ENCODE data around the gene SEMA5A. TPM values are rescaled to one million over a fixed set of nuclear protein-coding genes. Genes with fewer than 3 reads are reported as not detected.

Gene SEMA5A
- total RNA-seq, 2 donors from 2014 or later: 0.14 to 0.23 TPM

DNA sequence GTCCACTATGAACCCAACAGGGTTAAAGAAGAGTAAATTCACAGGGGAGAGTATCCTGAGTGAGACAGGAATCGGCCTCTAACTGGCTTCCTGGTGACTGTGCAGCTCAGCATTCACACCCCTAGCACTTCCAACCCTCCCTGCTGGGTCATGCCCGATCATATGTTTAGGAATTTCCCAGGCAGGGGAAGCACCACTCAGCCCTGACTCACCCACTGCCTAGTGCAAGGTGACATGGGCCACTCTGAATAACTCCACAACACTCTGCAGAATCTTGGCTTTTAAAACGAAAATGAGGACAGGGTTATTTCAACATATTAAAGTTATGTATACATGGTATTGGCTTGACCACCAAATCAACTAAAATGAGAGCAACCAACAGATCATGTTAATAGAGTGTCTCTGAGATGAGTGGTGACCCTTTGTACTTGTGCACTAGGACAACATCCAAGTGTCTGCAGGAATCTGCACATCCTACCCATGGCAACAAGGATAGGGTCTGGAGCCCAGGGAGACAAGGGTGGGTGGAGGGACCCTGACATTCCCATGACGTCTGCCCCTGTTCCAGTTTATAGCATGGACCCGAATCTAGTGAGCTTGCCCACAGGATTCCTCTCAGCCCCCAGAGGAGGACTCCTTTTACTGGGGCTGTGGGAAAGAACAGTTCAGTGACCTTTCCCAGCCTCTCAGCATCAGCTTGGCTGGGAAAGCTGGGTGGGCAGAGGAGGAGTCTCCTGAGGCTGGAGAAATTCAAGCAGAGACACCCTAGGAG is 485.8 kb downstream of the SEMA5A start:
- no peak for DNase-seq
- peaks cover 0 to 2% of the 10 kb centered on the region in 2 donors for H3K9me3 Mint-ChIP-seq
- no peak overlapping the region for H3K4me3 Mint-ChIP-seq
- no peaks in the 10 kb centered on the region for H3K4me1 Mint-ChIP-seq (ENCODE audit: low read depth)
- H3K27ac Mint-ChIP-seq: no peak overlapping the region
- ATAC-seq (replicated peaks in 1 of 2): no peak
- no peaks in the 10 kb centered on the region for H3K27me3 Mint-ChIP-seq (ENCODE audit: low read depth)
- peaks cover 0 to 3% of the 10 kb centered on the region in 2 donors for H3K36me3 Mint-ChIP-seq (ENCODE audit: insufficient read depth in 2 of 2)

DNA sequence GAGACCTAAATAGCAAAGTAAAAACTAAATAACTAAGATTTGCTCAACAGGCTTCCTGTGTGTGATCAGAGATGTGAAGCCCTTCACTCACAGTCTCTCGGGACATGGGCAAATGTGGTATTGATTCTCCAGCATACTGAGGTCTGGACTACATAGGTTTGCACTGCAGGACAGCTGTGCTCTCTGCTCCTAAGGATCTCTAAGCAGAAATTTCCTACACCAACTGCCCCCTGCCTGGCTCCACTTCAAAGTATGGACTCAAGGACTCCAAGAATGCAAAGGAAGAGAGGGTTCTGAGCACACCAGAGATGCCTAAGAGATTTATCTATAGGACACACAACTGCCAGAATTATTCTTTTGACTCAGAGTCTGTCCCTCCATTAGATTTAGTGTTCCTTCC is 487.2 kb downstream of the SEMA5A start:
- no peak for DNase-seq
- Mint-ChIP-seq H3K27me3 (ENCODE audit: low read depth) (no peaks in the 10 kb centered on the region), H3K9me3 (peaks cover 2 to 3% of the 10 kb centered on the region in 2 donors), H3K4me1 (ENCODE audit: low read depth) (no peaks in the 10 kb centered on the region), H3K36me3 (ENCODE audit: insufficient read depth in 2 of 2) (peaks cover 0 to 3% of the 10 kb centered on the region in 2 donors), H3K4me3 (no peak overlapping the region), H3K27ac (no peak overlapping the region)
- ATAC-seq (replicated peaks in 1 of 2): no peak

DNA sequence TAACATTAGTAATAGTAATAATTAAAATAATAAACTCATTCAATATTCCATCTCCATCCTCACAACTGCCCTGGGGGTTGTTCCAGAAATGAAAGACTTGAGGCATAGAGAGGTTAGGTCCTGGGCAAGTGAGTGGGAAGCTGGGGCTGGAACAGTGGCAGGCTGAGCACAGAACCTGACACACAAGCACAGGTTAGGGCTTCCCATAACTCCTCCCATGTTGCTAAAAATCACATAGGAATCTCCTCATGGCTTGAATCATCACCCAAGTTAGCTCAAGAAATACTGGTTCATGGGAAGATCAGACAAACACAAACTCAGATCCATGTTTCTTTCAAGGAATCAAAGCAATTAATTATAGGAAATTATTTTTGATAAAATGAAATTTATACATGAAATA is 487.7 kb downstream of the SEMA5A start:
- Mint-ChIP-seq H3K4me1 (ENCODE audit: low read depth) (no peaks in the 10 kb centered on the region), H3K36me3 (ENCODE audit: insufficient read depth in 2 of 2) (peaks cover 0 to 3% of the 10 kb centered on the region in 2 donors), H3K27me3 (ENCODE audit: low read depth) (no peaks in the 10 kb centered on the region), H3K27ac (no peak overlapping the region), H3K4me3 (no peak overlapping the region), H3K9me3 (peaks cover 2 to 3% of the 10 kb centered on the region in 2 donors)
- DNase-seq: no peak
- no peak for ATAC-seq (replicated peaks in 1 of 2)

DNA sequence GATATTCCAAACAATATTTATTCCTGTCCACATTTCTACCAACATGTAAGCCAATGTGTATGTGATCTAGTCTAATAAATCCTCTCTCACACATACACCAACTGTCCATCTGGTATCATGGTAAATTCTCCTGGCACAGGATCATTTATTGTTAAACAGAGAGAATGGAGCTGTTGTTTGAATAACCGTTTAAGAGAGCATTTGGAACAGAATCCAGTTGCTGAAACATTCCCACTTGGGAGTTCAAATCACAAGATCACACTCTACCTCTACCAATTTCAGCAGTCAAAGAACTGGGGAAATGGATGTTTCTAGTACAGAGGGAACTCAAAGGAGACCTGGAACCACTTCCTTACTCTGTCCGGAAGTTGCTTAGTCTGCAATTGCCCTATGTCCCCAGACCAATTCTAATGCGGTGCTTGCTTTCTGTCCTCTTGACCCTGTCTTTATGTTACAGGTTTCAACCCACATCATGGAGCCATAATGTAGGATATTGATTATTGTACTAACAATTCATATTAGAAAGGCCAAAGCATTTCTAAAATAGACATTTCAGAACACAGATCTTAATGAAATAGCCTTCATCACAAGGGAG is 488.4 kb downstream of the SEMA5A start:
- H3K27ac Mint-ChIP-seq: no peak overlapping the region
- no peak overlapping the region for H3K4me3 Mint-ChIP-seq
- DNase-seq: no peak

DNA sequence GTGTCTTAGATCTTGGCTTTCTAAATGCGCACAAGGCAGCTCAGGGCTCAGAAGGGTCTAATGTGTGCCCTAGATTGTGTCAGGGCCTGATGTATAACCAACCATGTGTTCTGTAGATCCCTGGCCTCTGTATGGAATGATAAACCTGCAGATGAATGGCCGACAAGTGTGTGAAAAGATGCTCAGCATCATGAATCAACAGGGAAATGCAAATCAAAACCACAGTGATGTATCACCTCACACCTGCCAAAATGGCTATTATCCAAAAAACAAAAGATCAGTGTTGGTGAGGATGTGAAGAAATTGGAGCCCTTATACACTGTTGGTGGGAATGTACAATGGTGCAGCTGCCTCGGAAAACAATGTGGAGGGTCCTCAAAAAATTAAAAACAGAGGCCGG is 489.8 kb downstream of the SEMA5A start:
- H3K4me1 Mint-ChIP-seq (ENCODE audit: low read depth): no peaks in the 10 kb centered on the region
- H3K36me3 Mint-ChIP-seq (ENCODE audit: insufficient read depth in 2 of 2): peaks cover 0 to 1% of the 10 kb centered on the region in 2 donors
- no peak overlapping the region for H3K4me3 Mint-ChIP-seq
- peaks cover 0 to 3% of the 10 kb centered on the region in 2 donors for H3K9me3 Mint-ChIP-seq
- H3K27ac Mint-ChIP-seq: no peak overlapping the region
- no peak for ATAC-seq (replicated peaks in 1 of 2)
- no peaks in the 10 kb centered on the region for H3K27me3 Mint-ChIP-seq (ENCODE audit: low read depth)
- DNase-seq: no peak

More for the DNA sequence above, 488.4 kb downstream of the SEMA5A start:
- Mint-ChIP-seq H3K4me1 (ENCODE audit: low read depth) (no peaks in the 10 kb centered on the region), H3K9me3 (peaks cover 2 to 3% of the 10 kb centered on the region in 2 donors), H3K27me3 (ENCODE audit: low read depth) (no peaks in the 10 kb centered on the region), H3K36me3 (ENCODE audit: insufficient read depth in 2 of 2) (peaks cover 0 to 3% of the 10 kb centered on the region in 2 donors)
- no peak for ATAC-seq (replicated peaks in 1 of 2)

DNA sequence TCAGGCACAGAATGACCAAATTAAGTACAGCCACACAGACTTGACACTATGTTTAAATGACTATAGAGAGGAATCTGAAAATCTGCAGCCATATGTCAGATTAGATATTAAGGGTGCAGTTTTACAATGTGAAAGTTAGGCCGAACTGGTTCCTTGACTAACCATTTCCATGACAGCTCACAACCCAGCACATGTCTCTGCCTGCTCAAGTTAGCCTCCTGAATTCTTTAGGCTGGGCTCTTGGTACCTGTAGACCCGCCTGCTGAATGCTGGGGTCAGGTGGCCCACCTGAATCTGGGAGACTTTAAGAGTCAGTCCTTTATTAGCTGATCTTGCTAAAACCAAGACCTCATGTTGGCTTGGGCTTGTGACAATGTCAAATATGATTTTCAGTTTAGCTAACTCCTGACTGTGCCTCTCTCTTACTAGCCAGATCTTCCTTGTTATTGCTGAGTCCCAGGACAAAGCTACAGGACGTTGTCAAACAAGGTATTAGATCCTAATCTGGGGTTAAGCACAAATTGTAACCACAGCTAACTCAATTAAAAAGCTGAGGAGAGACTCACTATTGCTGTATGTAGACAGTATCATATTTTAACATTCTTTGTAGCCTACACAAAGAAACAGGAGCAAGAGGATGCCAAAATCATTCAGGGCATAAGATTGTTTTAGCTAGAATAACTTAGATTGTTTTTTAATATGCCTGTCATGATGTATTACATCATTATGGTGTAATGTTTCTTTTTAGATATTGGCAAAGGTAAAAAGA is 490.9 kb downstream of the SEMA5A start:
- Mint-ChIP-seq H3K4me1 (ENCODE audit: low read depth) (no peaks in the 10 kb centered on the region), H3K4me3 (no peak overlapping the region)
- no peak for DNase-seq

DNA sequence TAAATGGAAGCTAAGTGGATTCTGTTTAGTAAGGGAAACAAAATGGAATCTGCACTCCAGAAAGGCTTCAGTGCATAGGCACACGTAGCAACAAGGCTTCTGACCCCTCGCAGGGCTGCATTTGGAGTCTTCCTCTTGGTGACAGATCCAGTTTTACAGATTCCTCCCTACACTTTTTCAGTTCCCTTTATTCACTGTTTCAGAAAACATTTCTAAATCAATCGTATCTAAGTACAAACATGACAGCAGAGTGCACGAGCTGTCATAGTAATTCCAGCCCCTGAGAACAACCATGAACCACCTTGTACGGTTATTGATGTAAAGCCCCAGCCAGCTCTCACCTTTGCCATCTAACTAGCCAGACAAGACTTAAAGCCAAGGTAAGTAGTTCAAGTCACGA is 491.6 kb downstream of the SEMA5A start:
- Mint-ChIP-seq H3K27ac (no peak overlapping the region), H3K36me3 (ENCODE audit: insufficient read depth in 2 of 2) (peaks cover 0 to 1% of the 10 kb centered on the region in 2 donors), H3K9me3 (peaks cover 0 to 3% of the 10 kb centered on the region in 2 donors), H3K4me3 (no peak overlapping the region), H3K27me3 (ENCODE audit: low read depth) (no peaks in the 10 kb centered on the region), H3K4me1 (ENCODE audit: low read depth) (no peaks in the 10 kb centered on the region)
- ATAC-seq (replicated peaks in 1 of 2): no peak
- no peak for DNase-seq

More for the DNA sequence above, 490.9 kb downstream of the SEMA5A start:
- H3K36me3 Mint-ChIP-seq (ENCODE audit: insufficient read depth in 2 of 2): peaks cover 0 to 1% of the 10 kb centered on the region in 2 donors
- H3K27ac Mint-ChIP-seq: no peak overlapping the region
- H3K27me3 Mint-ChIP-seq (ENCODE audit: low read depth): no peaks in the 10 kb centered on the region
- H3K9me3 Mint-ChIP-seq: peaks cover 0 to 3% of the 10 kb centered on the region in 2 donors
- ATAC-seq (replicated peaks in 1 of 2): no peak

DNA sequence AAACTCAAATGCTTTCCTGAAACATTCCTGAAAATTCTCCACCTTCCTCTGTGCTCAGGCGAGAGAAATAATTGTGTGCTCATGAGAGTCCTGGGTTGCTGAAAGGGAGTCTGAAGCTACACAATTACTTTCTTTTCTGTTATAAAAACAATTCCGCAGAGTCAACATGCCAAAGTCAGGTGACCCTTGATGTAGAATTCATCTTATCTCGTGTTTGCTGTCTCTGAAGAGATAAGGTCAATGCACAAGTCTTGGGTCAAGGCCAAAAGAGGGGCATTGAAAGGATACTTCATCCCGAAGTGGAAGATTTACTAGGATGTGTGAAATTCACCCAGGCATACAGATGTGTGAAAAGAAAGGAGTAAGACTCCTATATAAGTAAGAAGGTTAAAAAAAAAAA is 493.5 kb downstream of the SEMA5A start:
- no peak overlapping the region for H3K4me3 Mint-ChIP-seq
- DNase-seq (no peak), ATAC-seq (replicated peaks in 1 of 2) (no peak)
- no peaks in the 10 kb centered on the region for H3K27me3 Mint-ChIP-seq (ENCODE audit: low read depth)
- H3K27ac Mint-ChIP-seq: no peak overlapping the region
- H3K9me3 Mint-ChIP-seq: peaks cover 0 to 3% of the 10 kb centered on the region in 2 donors
- no peaks in the 10 kb centered on the region for H3K4me1 Mint-ChIP-seq (ENCODE audit: low read depth)
- H3K36me3 Mint-ChIP-seq (ENCODE audit: insufficient read depth in 2 of 2): peaks cover 0 to 1% of the 10 kb centered on the region in 2 donors

DNA sequence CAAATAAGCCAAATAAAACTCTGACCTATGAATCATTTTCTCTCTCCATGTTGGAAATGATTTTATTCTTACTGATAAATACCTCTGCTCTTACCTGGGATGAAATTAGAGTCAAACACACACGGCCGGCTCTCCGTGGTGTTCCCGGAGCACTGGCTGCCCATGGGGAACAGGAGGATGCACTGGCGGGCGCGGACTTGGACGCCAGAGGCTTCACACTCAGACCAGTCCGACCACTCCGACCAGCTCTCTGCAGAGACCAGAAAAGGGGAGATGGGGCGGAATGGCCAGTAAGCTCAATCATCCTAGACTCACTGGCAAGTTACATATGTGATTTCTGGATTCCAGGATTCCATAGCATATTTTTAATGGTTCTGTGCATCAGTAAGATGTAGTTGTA is 494.1 kb downstream of the SEMA5A start:
- no peak for ATAC-seq (replicated peaks in 1 of 2)
- Mint-ChIP-seq H3K27me3 (ENCODE audit: low read depth) (no peaks in the 10 kb centered on the region), H3K27ac (no peak overlapping the region), H3K4me3 (no peak overlapping the region), H3K4me1 (ENCODE audit: low read depth) (no peaks in the 10 kb centered on the region), H3K36me3 (ENCODE audit: insufficient read depth in 2 of 2) (peaks cover 0 to 1% of the 10 kb centered on the region in 2 donors), H3K9me3 (peaks cover 0 to 3% of the 10 kb centered on the region in 2 donors)
- no peak for DNase-seq

DNA sequence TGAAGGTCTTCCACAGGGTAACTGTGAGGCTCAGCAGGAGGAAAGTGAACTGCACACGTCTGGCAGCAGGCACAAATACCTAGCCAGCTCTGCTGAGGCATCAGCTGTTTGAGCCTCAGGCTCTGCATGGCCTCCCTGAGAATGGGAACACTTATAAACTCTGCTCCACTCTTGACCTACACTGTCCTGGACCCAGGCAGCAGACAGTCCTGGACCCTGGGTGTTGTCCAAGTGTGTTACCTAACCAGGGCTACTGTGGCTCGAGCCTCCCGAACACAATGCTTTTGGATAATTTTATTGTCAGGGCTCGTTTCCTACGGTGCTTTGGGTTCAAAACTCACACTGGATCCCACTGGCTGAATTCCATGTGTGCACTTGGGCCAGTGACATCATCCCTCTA is 497.9 kb downstream of the SEMA5A start:
- no peak for ATAC-seq (replicated peaks in 1 of 2)
- no peak for DNase-seq
- Mint-ChIP-seq H3K27me3 (ENCODE audit: low read depth) (no peaks in the 10 kb centered on the region), H3K27ac (no peak overlapping the region), H3K9me3 (no peaks in the 10 kb centered on the region), H3K4me1 (ENCODE audit: low read depth) (no peaks in the 10 kb centered on the region), H3K4me3 (no peak overlapping the region), H3K36me3 (ENCODE audit: insufficient read depth in 2 of 2) (peaks cover 0 to 1% of the 10 kb centered on the region in 2 donors)

DNA sequence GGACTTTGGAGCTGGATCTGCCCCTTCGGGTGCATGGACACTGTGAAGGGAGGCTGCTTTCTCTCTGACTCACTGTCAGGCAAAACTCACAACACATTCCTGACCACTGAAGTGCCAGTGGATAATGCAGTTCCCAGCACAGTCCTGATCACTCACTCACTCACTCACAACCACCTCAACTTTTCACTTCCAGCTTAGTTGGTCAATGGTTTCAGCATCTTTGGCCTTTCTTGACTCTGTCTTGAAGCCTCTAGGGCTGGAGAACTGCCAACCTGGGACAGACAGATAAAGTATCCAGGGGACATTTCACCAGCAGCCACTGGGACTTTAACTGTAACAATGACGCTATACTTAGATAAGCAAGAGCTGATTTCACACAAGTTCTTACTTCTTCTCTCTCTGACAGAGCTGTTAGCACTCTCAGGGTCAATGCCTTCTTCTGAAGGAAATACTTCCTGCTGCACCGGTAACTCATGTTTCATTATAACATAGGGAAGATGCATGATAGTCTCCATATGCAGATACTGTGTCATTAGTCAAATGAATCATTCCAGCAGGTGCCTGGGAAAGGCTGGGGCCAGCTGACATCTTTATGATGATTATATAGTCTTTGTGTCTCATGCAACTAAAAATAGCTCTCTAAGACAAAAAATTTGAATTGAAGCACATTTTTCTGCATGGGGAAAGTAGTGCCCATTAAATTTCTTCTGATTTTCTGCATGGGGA is 499.0 kb downstream of the SEMA5A start:
- no peaks in the 10 kb centered on the region for H3K9me3 Mint-ChIP-seq
- H3K36me3 Mint-ChIP-seq (ENCODE audit: insufficient read depth in 2 of 2): no peaks in the 10 kb centered on the region
- H3K27me3 Mint-ChIP-seq (ENCODE audit: low read depth): no peaks in the 10 kb centered on the region
- no peak overlapping the region for H3K27ac Mint-ChIP-seq
- ATAC-seq (replicated peaks in 1 of 2) (no peak), DNase-seq (no peak)
- no peak overlapping the region for H3K4me3 Mint-ChIP-seq
- no peaks in the 10 kb centered on the region for H3K4me1 Mint-ChIP-seq (ENCODE audit: low read depth)

DNA sequence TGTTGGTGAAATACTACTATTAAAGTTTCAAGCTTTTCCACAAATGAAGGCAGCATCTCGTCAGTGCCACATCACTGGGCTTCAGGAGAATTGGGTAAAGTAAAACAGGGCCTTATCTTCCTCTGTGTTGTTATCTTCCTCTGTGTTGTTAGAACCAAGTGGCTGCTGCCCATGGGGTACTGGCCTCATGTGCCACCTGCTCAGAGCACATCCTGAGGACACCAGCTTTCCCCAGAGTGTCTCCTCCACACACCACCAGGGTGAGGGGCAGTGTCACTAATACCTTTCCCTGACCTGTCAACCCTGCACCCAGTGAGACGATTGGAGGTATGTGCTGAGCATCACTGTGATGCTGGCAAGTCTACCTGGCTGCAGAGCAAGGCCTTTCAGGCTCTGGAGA is 499.9 kb downstream of the SEMA5A start:
- ATAC-seq (replicated peaks in 1 of 2) (no peak), DNase-seq (no peak)
- no peak overlapping the region for H3K4me3 Mint-ChIP-seq
- H3K9me3 Mint-ChIP-seq: no peaks in the 10 kb centered on the region
- H3K36me3 Mint-ChIP-seq (ENCODE audit: insufficient read depth in 2 of 2): no peaks in the 10 kb centered on the region
- no peaks in the 10 kb centered on the region for H3K4me1 Mint-ChIP-seq (ENCODE audit: low read depth)
- H3K27me3 Mint-ChIP-seq (ENCODE audit: low read depth): no peaks in the 10 kb centered on the region
- H3K27ac Mint-ChIP-seq: no peak overlapping the region

DNA sequence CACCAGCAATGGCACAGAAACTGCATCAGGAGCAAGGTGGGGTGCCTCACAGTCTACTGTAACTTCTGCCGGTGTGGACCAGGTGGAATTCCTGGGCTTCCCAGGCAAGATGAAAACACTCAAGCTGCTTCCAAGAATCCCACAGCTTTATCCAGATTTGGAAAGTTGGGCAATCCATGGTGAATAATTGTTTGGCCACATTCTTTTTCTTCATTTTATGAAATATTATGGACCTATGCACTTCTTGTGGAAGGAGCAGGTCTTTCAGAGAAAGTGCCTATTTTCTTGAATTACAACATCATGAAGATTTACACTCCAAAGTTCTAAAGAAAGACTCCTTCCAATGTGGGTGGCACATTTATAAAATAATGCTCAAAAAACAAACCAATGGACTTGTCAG is 503.6 kb downstream of the SEMA5A start:
- no peaks in the 10 kb centered on the region for H3K4me1 Mint-ChIP-seq (ENCODE audit: low read depth)
- peaks cover 0 to 5% of the 10 kb centered on the region in 2 donors for H3K9me3 Mint-ChIP-seq
- DNase-seq: no peak
- no peaks in the 10 kb centered on the region for H3K27me3 Mint-ChIP-seq (ENCODE audit: low read depth)
- ATAC-seq (replicated peaks in 1 of 2): no peak
- no peak overlapping the region for H3K27ac Mint-ChIP-seq
- H3K36me3 Mint-ChIP-seq (ENCODE audit: insufficient read depth in 2 of 2): no peaks in the 10 kb centered on the region
- no peak overlapping the region for H3K4me3 Mint-ChIP-seq
